Liver (tissue), 9 donors: ENCODE data around the gene GATA6. TPM values are rescaled to one million over a fixed set of nuclear protein-coding genes. Genes with fewer than 3 reads are reported as not detected.
A peak's percentile ranks its signal among the peaks of the same experiment; 100 is the strongest.

Experiments
- DNase-seq: peaks from one replicate; pipeline ENCODE4 v3.0.0-alpha.2; 2017; ENCODE audit warnings: low spot score
- H3K27ac ChIP-seq, 2 donors: one replicate each; pipeline ENCODE4 v1.7.0; 2013; ENCODE audit warnings: inconsistent platforms in 2 of 2, low read length in 2 of 2, control low read depth in 1 of 2, low read depth in 1 of 2, mild to moderate bottlenecking in 1 of 2
- H3K27me3 ChIP-seq, 4 donors: one replicate each; pipeline versions ENCODE4 v1.6.1 to v1.7.0; 2013; ENCODE audit warnings: low read length in 3 of 4, inconsistent platforms in 1 of 4, mild to moderate bottlenecking in 1 of 4, moderate library complexity in 1 of 4; ENCODE audit not compliant: control insufficient read depth in 4 of 4, insufficient read depth in 4 of 4
- H3K36me3 ChIP-seq, 4 donors: one replicate each; pipeline versions ENCODE4 v1.6.1 to v1.7.0; 2013; ENCODE audit warnings: low read length in 3 of 4, mild to moderate bottlenecking in 3 of 4, low read depth in 1 of 4, moderate library complexity in 1 of 4; ENCODE audit not compliant: control insufficient read depth in 4 of 4, insufficient read depth in 3 of 4
- H3K4me1 ChIP-seq, 4 donors: one replicate each; pipeline versions ENCODE4 v1.6.1 to v1.7.0; 2013; ENCODE audit warnings: low read length in 3 of 4, mild to moderate bottlenecking in 3 of 4, moderate library complexity in 1 of 4; ENCODE audit not compliant: control insufficient read depth in 4 of 4, insufficient read depth in 4 of 4
- H3K4me3 ChIP-seq, 3 donors: one replicate each; pipeline versions ENCODE4 v1.6.1 to v1.7.0; 2013; ENCODE audit warnings: low read length in 3 of 3, control low read depth in 1 of 3, low read depth in 1 of 3, mild to moderate bottlenecking in 1 of 3
- H3K9ac ChIP-seq, 2 donors: one replicate each; pipeline ENCODE4 v1.7.0; 2013; ENCODE audit warnings: low read length in 2 of 2, mild to moderate bottlenecking in 2 of 2, moderate library complexity in 2 of 2, control low read depth in 1 of 2, low read depth in 1 of 2
- H3K9me3 ChIP-seq, 4 donors: one replicate each; pipeline versions ENCODE4 v1.6.1 to v1.7.0; 2013; ENCODE audit warnings: low read length in 3 of 4; ENCODE audit not compliant: control insufficient read depth in 4 of 4
- EGR1 ChIP-seq, 2 donors: IDR thresholded peaks; 2 replicates each; pipeline ENCODE4 v1.6.1; 2016 to 2018; ENCODE audit warnings: antibody characterized with exemption in 2 of 2, low read depth in 2 of 2
- FOXA1 ChIP-seq: IDR thresholded peaks from 2 replicates; pipeline ENCODE4 v1.6.1; 2016; ENCODE audit warnings: antibody characterized with exemption
- FOXA2 ChIP-seq: IDR thresholded peaks from 2 replicates; pipeline ENCODE4 v1.6.1; 2016; ENCODE audit warnings: antibody characterized with exemption
- GABPA ChIP-seq, 2 donors: IDR thresholded peaks in 1 of 2; conservative IDR thresholded peaks in 1 of 2; 2 replicates each; pipeline ENCODE4 v1.6.1; 2016; ENCODE audit warnings: antibody characterized with exemption in 2 of 2, mild to moderate bottlenecking in 1 of 2, moderate library complexity in 1 of 2
- HNF4A ChIP-seq, 2 donors: conservative IDR thresholded peaks; 2 replicates each; pipeline ENCODE4 v1.6.1; 2016; ENCODE audit warnings: antibody characterized with exemption in 2 of 2, mild to moderate bottlenecking in 2 of 2
- HNF4G ChIP-seq: IDR thresholded peaks from 2 replicates; pipeline ENCODE4 v1.6.1; 2016; ENCODE audit warnings: antibody characterized with exemption
- JUND ChIP-seq, 2 donors: IDR thresholded peaks; 2 replicates each; pipeline ENCODE4 v1.6.1; 2016; ENCODE audit warnings: antibody characterized with exemption in 2 of 2
- NR2F2 ChIP-seq: IDR thresholded peaks from 2 replicates; pipeline ENCODE4 v1.6.1; 2016; ENCODE audit warnings: antibody characterized with exemption
- RAD21 ChIP-seq, 2 donors: IDR thresholded peaks; 2 replicates each; pipeline ENCODE4 v1.6.1; 2016; ENCODE audit warnings: antibody characterized with exemption in 2 of 2, mild to moderate bottlenecking in 2 of 2
- RXRA ChIP-seq, 2 donors: IDR thresholded peaks; 2 replicates each; pipeline ENCODE4 v1.6.1; 2017 to 2018; ENCODE audit warnings: antibody characterized with exemption in 2 of 2, mild to moderate bottlenecking in 1 of 2
- SP1 ChIP-seq: IDR thresholded peaks from 2 replicates; pipeline ENCODE4 v1.6.1; 2018; ENCODE audit warnings: antibody characterized with exemption, mild to moderate bottlenecking
- TAF1 ChIP-seq: conservative IDR thresholded peaks from 2 replicates; pipeline ENCODE4 v1.6.1; 2016; ENCODE audit warnings: antibody characterized with exemption, mild to moderate bottlenecking
- YY1 ChIP-seq: IDR thresholded peaks from 2 replicates; pipeline ENCODE4 v1.6.1; 2016; ENCODE audit warnings: antibody characterized with exemption, mild to moderate bottlenecking
- WGBS: extraction: QIAGEN DNeasy Blood & Tissue Kit; methylation state at CpG from one replicate; pipeline ENCODE4 v1.1.7; 2013; 5-methylcytosine and 5-hydroxymethylcytosine counted together
- polyA plus RNA-seq, 2 donors: library from polyadenylated mRNA; stranded (reverse) in 1 of 2; unstranded in 1 of 2; fragments of 200-250 nt in 1 of 2; fragments of >200 nt in 1 of 2; fragmentation: Nextera tagmentation in 1 of 2; extraction: Ambion mirVana in 1 of 2; gene quantifications; one replicate each; pipeline versions ENCODE4 v1.2.1 to v1.2.3, GENCODE V29; 2013 to 2015
- total RNA-seq, 2 donors: library from RNA; depleted of rRNA; stranded (reverse); fragments of >200 nt; gene quantifications; one replicate each; pipeline ENCODE4 v1.2.3, GENCODE V29; 2014
- TF ChIP-seq, protein P1 (sequence below): IDR thresholded peaks from 2 replicates; pipeline ENCODE4 v1.6.1; 2016; ENCODE audit warnings: antibody characterized with exemption
- TF ChIP-seq, protein P2 (sequence below): IDR thresholded peaks from 2 replicates; pipeline ENCODE4 v1.6.1; 2016; ENCODE audit warnings: antibody characterized with exemption
- TF ChIP-seq, protein P3 (sequence below): fragments of 150-350 bp; IDR thresholded peaks from 2 replicates; pipeline ENCODE4 v1.5.1; 2017; ENCODE audit warnings: improper control_type of control experiment, low read depth, low read length; ENCODE audit not compliant: missing input control
- TF ChIP-seq, protein P4 (sequence below): IDR thresholded peaks from 2 replicates; pipeline ENCODE4 v1.6.1; 2016; ENCODE audit warnings: antibody characterized with exemption
- TF ChIP-seq, protein P5 (sequence below): IDR thresholded peaks from 2 replicates; pipeline ENCODE4 v1.6.1; 2016; ENCODE audit warnings: antibody characterized with exemption, mild to moderate bottlenecking
- donor health status: healthy.
- donor health status: healthy.
- donor health status: healthy.
- donor health status: healthy.
- donor health status: healthy.

GATA6 gene
- total and polyA plus RNA-seq, 4 donors = 1.8 to 6.6 (median 4.9) TPM

DNA sequence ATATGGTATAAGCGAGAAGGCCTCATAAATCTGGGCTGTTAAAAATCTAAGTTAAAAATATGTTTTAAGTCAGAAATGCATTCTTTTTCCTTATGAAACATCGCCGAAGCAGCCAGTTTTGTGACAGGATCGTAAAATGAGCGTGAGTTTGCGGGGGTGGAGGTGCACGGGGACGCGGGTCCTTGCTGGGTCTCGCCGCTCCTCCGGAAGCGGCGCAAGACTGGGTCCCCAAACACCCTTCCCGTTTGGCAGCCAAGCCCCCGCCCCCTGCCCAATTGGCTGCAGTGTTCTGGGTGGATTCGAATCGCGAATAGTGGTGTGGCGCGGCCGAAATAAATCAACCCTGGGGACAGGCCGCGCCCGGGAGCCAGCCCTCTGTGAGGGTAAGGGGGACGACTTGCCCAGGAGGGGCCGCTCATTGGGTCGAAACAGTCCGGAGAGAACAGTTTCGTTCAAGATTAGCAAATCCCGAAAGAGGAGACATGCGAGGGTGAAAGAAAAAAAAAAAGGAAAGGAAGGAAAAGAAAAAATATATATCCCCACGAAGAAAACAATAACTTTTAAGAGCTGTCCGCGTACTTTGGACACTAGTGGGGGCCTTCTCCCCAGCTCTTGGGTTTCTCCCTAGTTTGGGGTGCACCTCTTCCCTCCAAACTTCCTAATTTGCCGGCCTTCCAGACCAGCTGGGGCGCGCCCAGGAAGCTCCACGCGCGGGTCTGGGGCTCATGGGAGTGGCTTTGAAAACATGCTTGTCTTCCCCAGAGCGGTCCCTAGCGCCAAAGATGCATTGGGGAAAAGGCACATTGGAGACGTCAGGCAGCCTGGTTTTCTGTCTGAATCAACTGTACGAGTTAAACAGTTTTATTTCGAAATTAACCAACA, 3.1 kb upstream of the GATA6 start:
- WGBS = 3% methylated on average over 46 of the region's 46 CpGs
- H3K27ac ChIP-seq = peak overlapping the region; percentile 95 to 100
- no peaks in the 10 kb centered on the region for H3K9me3 ChIP-seq
- TF ChIP-seq EGR1 (IDR thresholded peaks at IDR 0.05; ENCODE audit: low read depth in 2 of 2) (peak; percentile 71 to 88), RAD21 (IDR thresholded peaks at IDR 0.05) (peak; percentile 5 to 10), JUND (IDR thresholded peaks at IDR 0.05) (no peak), FOXA1 (no peak), HNF4A (conservative IDR thresholded peaks at IDR 0.05) (peak in 1 of 2 donors; percentile 14), GABPA (IDR thresholded peaks at IDR 0.05 in 1 of 2, conservative IDR thresholded peaks at IDR 0.05 in 1 of 2) (no peak), NR2F2 (no peak), FOXA2 (no peak), YY1 (peak; percentile 62), RXRA (IDR thresholded peaks at IDR 0.05) (peak; percentile 20 to 23), HNF4G (no peak), SP1 (peak; percentile 42), TAF1 (peak; percentile 64)
- TF ChIP-seq, protein P1, sequence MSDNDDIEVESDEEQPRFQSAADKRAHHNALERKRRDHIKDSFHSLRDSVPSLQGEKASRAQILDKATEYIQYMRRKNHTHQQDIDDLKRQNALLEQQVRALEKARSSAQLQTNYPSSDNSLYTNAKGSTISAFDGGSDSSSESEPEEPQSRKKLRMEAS = peak; percentile 17
- TF ChIP-seq, protein P2, sequence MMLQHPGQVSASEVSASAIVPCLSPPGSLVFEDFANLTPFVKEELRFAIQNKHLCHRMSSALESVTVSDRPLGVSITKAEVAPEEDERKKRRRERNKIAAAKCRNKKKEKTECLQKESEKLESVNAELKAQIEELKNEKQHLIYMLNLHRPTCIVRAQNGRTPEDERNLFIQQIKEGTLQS = no peak
- TF ChIP-seq, protein P3, sequence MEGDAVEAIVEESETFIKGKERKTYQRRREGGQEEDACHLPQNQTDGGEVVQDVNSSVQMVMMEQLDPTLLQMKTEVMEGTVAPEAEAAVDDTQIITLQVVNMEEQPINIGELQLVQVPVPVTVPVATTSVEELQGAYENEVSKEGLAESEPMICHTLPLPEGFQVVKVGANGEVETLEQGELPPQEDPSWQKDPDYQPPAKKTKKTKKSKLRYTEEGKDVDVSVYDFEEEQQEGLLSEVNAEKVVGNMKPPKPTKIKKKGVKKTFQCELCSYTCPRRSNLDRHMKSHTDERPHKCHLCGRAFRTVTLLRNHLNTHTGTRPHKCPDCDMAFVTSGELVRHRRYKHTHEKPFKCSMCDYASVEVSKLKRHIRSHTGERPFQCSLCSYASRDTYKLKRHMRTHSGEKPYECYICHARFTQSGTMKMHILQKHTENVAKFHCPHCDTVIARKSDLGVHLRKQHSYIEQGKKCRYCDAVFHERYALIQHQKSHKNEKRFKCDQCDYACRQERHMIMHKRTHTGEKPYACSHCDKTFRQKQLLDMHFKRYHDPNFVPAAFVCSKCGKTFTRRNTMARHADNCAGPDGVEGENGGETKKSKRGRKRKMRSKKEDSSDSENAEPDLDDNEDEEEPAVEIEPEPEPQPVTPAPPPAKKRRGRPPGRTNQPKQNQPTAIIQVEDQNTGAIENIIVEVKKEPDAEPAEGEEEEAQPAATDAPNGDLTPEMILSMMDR = no peak
- TF ChIP-seq, protein P4, sequence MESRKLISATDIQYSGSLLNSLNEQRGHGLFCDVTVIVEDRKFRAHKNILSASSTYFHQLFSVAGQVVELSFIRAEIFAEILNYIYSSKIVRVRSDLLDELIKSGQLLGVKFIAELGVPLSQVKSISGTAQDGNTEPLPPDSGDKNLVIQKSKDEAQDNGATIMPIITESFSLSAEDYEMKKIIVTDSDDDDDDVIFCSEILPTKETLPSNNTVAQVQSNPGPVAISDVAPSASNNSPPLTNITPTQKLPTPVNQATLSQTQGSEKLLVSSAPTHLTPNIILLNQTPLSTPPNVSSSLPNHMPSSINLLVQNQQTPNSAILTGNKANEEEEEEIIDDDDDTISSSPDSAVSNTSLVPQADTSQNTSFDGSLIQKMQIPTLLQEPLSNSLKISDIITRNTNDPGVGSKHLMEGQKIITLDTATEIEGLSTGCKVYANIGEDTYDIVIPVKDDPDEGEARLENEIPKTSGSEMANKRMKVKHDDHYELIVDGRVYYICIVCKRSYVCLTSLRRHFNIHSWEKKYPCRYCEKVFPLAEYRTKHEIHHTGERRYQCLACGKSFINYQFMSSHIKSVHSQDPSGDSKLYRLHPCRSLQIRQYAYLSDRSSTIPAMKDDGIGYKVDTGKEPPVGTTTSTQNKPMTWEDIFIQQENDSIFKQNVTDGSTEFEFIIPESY = no peak
- TF ChIP-seq, protein P5, sequence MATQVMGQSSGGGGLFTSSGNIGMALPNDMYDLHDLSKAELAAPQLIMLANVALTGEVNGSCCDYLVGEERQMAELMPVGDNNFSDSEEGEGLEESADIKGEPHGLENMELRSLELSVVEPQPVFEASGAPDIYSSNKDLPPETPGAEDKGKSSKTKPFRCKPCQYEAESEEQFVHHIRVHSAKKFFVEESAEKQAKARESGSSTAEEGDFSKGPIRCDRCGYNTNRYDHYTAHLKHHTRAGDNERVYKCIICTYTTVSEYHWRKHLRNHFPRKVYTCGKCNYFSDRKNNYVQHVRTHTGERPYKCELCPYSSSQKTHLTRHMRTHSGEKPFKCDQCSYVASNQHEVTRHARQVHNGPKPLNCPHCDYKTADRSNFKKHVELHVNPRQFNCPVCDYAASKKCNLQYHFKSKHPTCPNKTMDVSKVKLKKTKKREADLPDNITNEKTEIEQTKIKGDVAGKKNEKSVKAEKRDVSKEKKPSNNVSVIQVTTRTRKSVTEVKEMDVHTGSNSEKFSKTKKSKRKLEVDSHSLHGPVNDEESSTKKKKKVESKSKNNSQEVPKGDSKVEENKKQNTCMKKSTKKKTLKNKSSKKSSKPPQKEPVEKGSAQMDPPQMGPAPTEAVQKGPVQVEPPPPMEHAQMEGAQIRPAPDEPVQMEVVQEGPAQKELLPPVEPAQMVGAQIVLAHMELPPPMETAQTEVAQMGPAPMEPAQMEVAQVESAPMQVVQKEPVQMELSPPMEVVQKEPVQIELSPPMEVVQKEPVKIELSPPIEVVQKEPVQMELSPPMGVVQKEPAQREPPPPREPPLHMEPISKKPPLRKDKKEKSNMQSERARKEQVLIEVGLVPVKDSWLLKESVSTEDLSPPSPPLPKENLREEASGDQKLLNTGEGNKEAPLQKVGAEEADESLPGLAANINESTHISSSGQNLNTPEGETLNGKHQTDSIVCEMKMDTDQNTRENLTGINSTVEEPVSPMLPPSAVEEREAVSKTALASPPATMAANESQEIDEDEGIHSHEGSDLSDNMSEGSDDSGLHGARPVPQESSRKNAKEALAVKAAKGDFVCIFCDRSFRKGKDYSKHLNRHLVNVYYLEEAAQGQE = no peak
- H3K4me3 ChIP-seq = peak overlapping the region; percentile 46 to 77 (median 72)
- peak overlapping the region; percentile 75 to 95 for H3K9ac ChIP-seq
- peak; percentile 58 for DNase-seq
- H3K36me3 ChIP-seq = no peaks in the 10 kb centered on the region
- peaks cover 5 to 30% (median 11%) of the 10 kb centered on the region in 4 donors for H3K4me1 ChIP-seq
- no peaks in the 10 kb centered on the region for H3K27me3 ChIP-seq
